H1 (cell line): ENCODE data around the gene RNF215.

Source experiments
- CEBPB ChIP-seq: IDR thresholded peaks from 2 replicates; pipeline ENCODE4 v1.6.1; 2012; ENCODE audit warnings: low read depth, low read length
- CHD2 ChIP-seq: IDR thresholded peaks from 2 replicates; pipeline ENCODE4 v1.6.1; 2012; ENCODE audit warnings: low read length, improper control_type of control experiment
- CTCF ChIP-seq, 3 experiments: IDR thresholded peaks; 1 replicate in 2 of 3; 2 replicates in 1 of 3; pipeline versions ENCODE4 v1.5.1 to v1.6.1; 2011; ENCODE audit warnings: low read length in 3 of 3, mild to moderate bottlenecking in 3 of 3, inconsistent platforms in 2 of 3, low read depth in 1 of 3, moderate library complexity in 1 of 3; ENCODE audit not compliant: insufficient read depth in 1 of 3; ENCODE audit errors: control extremely low read depth in 1 of 3
- EP300 ChIP-seq, 2 experiments: IDR thresholded peaks; 1 replicate in 1 of 2; 2 replicates in 1 of 2; pipeline ENCODE4 v1.6.1; 2011 to 2012; ENCODE audit warnings: low read depth in 2 of 2, low read length in 2 of 2, mild to moderate bottlenecking in 2 of 2, borderline replicate concordance in 1 of 2, inconsistent platforms in 1 of 2, moderate library complexity in 1 of 2
- EZH2 ChIP-seq: fragments of 200-600 bp; sonication (generic); IDR thresholded peaks from 2 replicates; pipeline ENCODE4 v1.7.1; 2012; ENCODE audit warnings: low read depth, mild to moderate bottlenecking, moderate library complexity, low read length, inconsistent platforms; ENCODE audit not compliant: severe bottlenecking
- GABPA ChIP-seq: IDR thresholded peaks from 2 replicates; pipeline ENCODE4 v1.6.1; 2011; ENCODE audit warnings: mild to moderate bottlenecking, low read length, moderate library complexity, borderline replicate concordance; ENCODE audit not compliant: insufficient read depth
- MAX ChIP-seq: IDR thresholded peaks from 2 replicates; pipeline ENCODE4 v1.6.1; 2012; ENCODE audit warnings: inconsistent platforms
- NRF1 ChIP-seq: IDR thresholded peaks from 2 replicates; pipeline ENCODE4 v1.6.1; 2011; ENCODE audit warnings: mild to moderate bottlenecking, low read depth, low read length, improper control_type of control experiment
- POLR2A ChIP-seq, 2 experiments: IDR thresholded peaks; 1 replicate in 1 of 2; 2 replicates in 1 of 2; pipeline ENCODE4 v1.6.1; 2011; ENCODE audit warnings: low read depth in 2 of 2, low read length in 2 of 2, mild to moderate bottlenecking in 2 of 2; ENCODE audit errors: control extremely low read depth in 1 of 2
- RAD21 ChIP-seq, 2 experiments: IDR thresholded peaks in 1 of 2; conservative IDR thresholded peaks in 1 of 2; 2 replicates each; pipeline ENCODE4 v1.6.1; 2011; ENCODE audit warnings: low read depth in 2 of 2, low read length in 2 of 2, improper control_type of control experiment in 1 of 2, inconsistent platforms in 1 of 2, mild to moderate bottlenecking in 1 of 2, moderate library complexity in 1 of 2
- TCF12 ChIP-seq: IDR thresholded peaks from 2 replicates; pipeline ENCODE4 v1.6.1; 2011; ENCODE audit warnings: low read depth, mild to moderate bottlenecking, low read length
- TEAD4 ChIP-seq: IDR thresholded peaks from 2 replicates; pipeline ENCODE4 v1.6.1; 2012; ENCODE audit warnings: low read depth, low read length, inconsistent platforms, mixed read lengths
- YY1 ChIP-seq: IDR thresholded peaks from 2 replicates; pipeline ENCODE4 v1.6.1; 2011; ENCODE audit warnings: low read depth, mild to moderate bottlenecking, low read length
- ZNF274 ChIP-seq: IDR thresholded peaks from 2 replicates; pipeline ENCODE4 v1.7.0; 2012; ENCODE audit warnings: low read length, borderline replicate concordance; ENCODE audit errors: extremely low read depth

GRCh38 chr22:30382340-30382739, 4.9 kb downstream of the RNF215 start:
- TF ChIP-seq GABPA, result no peak
- TF ChIP-seq NRF1, result no peak
- TF ChIP-seq POLR2A (IDR thresholded peaks at IDR 0.05; ENCODE audit: control extremely low read depth in 1 of 2, low read depth in 2 of 2, low read length in 2 of 2), result no peak
- TF ChIP-seq MAX, result no peak
- TF ChIP-seq CEBPB, result no peak
- no peak for TF ChIP-seq EZH2
- TF ChIP-seq EP300 (IDR thresholded peaks at IDR 0.05; ENCODE audit: borderline replicate concordance in 1 of 2, low read depth in 2 of 2, low read length in 2 of 2), result no peak
- no peak for TF ChIP-seq CHD2
- TF ChIP-seq TEAD4, result no peak
- no peak for TF ChIP-seq YY1
- TF ChIP-seq CTCF (IDR thresholded peaks at IDR 0.05; ENCODE audit: control extremely low read depth in 1 of 3, insufficient read depth in 1 of 3, low read depth in 1 of 3, low read length in 3 of 3), result no peak
- no peak for TF ChIP-seq TCF12
- no peak for TF ChIP-seq RAD21 (IDR thresholded peaks at IDR 0.05 in 1 of 2, conservative IDR thresholded peaks at IDR 0.05 in 1 of 2; ENCODE audit: low read depth in 2 of 2, low read length in 2 of 2)
- no peak for TF ChIP-seq ZNF274
